Upper lobe of left lung (tissue), 4 donors: ENCODE results near the gene RPS27L.

ENCODE experiments used
- EP300 ChIP-seq, 4 donors: sonication (generic); formaldehyde crosslinking; IDR thresholded peaks; one replicate each; pipeline ENCODE4 v1.5.1; 2017; ENCODE audit warnings: antibody characterized with exemption in 4 of 4, control low read depth in 2 of 4
- POLR2A ChIP-seq, 4 donors: fragments of 450-650 bp; IDR thresholded peaks; one replicate each; pipeline ENCODE4 v1.5.1; 2016 to 2017; ENCODE audit warnings: antibody characterized with exemption in 4 of 4, mild to moderate bottlenecking in 2 of 4
- POLR2AphosphoS5 ChIP-seq, 2 donors: sonication (generic); formaldehyde crosslinking; IDR thresholded peaks; one replicate each; pipeline ENCODE4 v1.5.1; 2017; ENCODE audit warnings: antibody characterized with exemption in 2 of 2

GRCh38 chr15:63155486-63155885 is 1.8 kb downstream of the RPS27L start:
- TF ChIP-seq POLR2AphosphoS5 (IDR thresholded peaks at IDR 0.05), result no peak
- no peak for TF ChIP-seq EP300 (IDR thresholded peaks at IDR 0.05)
- TF ChIP-seq POLR2A (IDR thresholded peaks at IDR 0.05), result no peak
